HG02870 (cell line): Measurements from ENCODE around the gene ANKRD27.
A peak's percentile ranks its signal among the peaks of the same experiment; 100 is the strongest.

Source experiments
- ATAC-seq: cut with Tn5 transposase; IDR thresholded peaks from one replicate; pipeline ENCODE4 v1.9.1; 2021; ENCODE audit warnings: mild to moderate bottlenecking, moderate library complexity; ENCODE audit not compliant: unreplicated experiment

Gene ANKRD27

GRCh38 chr19:32691291-32691951, 16.4 kb upstream of the ANKRD27 start, which contains the start of gene NUDT19:
TSS of gene NUDT19 (plus strand) at chr19:32691821. CDS start at chr19:32691961, 140 bp downstream.
- peak; percentile 79 for ATAC-seq

GRCh38 chr19:32688311-32688710, 13.3 kb upstream of the ANKRD27 start:
- no peak for ATAC-seq

GRCh38 chr19:32687681-32688080, 12.7 kb upstream of the ANKRD27 start:
- ATAC-seq = no peak

GRCh38 chr19:32686847-32687475, 12.0 kb upstream of the ANKRD27 start:
- no peak for ATAC-seq

GRCh38 chr19:32682317-32682716, 7.3 kb upstream of the ANKRD27 start:
- ATAC-seq = no peak

- ATAC-seq = no peak
Observed at GRCh38 chr19:32680986-32681385, 6.0 kb upstream of the ANKRD27 start.

- ATAC-seq = no peak
Observed at GRCh38 chr19:32677657-32678056, 2.7 kb upstream of the ANKRD27 start.

- no peak for ATAC-seq
Observed at GRCh38 chr19:32676895-32677359, 1.9 kb upstream of the ANKRD27 start.

GRCh38 chr19:32676186-32676894, 1.4 kb upstream of the ANKRD27 start:
- no peak for ATAC-seq

- ATAC-seq = no peak
Observed at GRCh38 chr19:32675720-32676185, 773 bp upstream of the ANKRD27 start, which contains the start of gene RGS9BP. TSS of gene RGS9BP (plus strand) at chr19:32675848. CDS start at chr19:32676264, 416 bp downstream.

GRCh38 chr19:32674153-32674930, 638 bp downstream of the ANKRD27 start:
- no peak for ATAC-seq

- no peak for ATAC-seq
Observed at GRCh38 chr19:32673573-32673972, 1.4 kb downstream of the ANKRD27 start.

- no peak for ATAC-seq
Observed at GRCh38 chr19:32672841-32673240, 2.1 kb downstream of the ANKRD27 start.

- ATAC-seq = no peak
Observed at GRCh38 chr19:32671883-32672593, 2.9 kb downstream of the ANKRD27 start.

- ATAC-seq = no peak
Observed at GRCh38 chr19:32669310-32669709, 5.7 kb downstream of the ANKRD27 start.

- no peak for ATAC-seq
Observed at GRCh38 chr19:32666084-32666483, 8.9 kb downstream of the ANKRD27 start.

GRCh38 chr19:32662186-32662585, 12.8 kb downstream of the ANKRD27 start:
- ATAC-seq = no peak

GRCh38 chr19:32661318-32661717, 13.7 kb downstream of the ANKRD27 start:
- ATAC-seq = no peak

GRCh38 chr19:32658527-32658926, 16.5 kb downstream of the ANKRD27 start:
- ATAC-seq = no peak

GRCh38 chr19:32658075-32658474, 16.9 kb downstream of the ANKRD27 start:
- no peak for ATAC-seq
